T1000 (cell line): Measurements from ENCODE around the gene ZCWPW2.

Experiments
- DNase-seq: peaks from one replicate; lab custom pipeline; 2025; ENCODE audit warnings: mixed read lengths; lab: John Stamatoyannopoulos, UW

ZCWPW2 gene

GRCh38 chr3:28348629-28349468, at the start of gene ZCWPW2, which contains the start of gene AZI2:
Gene ZCWPW2, plus strand, starts transcription at chr3:28348721. Its CDS starts 64,348 bp downstream, at chr3:28413069.
Gene AZI2, minus strand, starts transcription at chr3:28348824. Its CDS starts 8,207 bp downstream, at chr3:28340617.
- DNase-seq: peak; percentile 96

GRCh38 chr3:28299705-28300104, 48.8 kb upstream of the ZCWPW2 start:
- DNase-seq: no peak

- DNase-seq: no peak
These were observed 48.1 kb upstream of the ZCWPW2 start for GRCh38 chr3:28300345-28300962.

- no peak for DNase-seq
These were observed 46.8 kb upstream of the ZCWPW2 start for GRCh38 chr3:28301688-28302087.

GRCh38 chr3:28308196-28308595, 40.3 kb upstream of the ZCWPW2 start:
- DNase-seq: no peak

- DNase-seq: no peak
These were observed 32.8 kb upstream of the ZCWPW2 start for GRCh38 chr3:28315711-28316110.

GRCh38 chr3:28316226-28316625, 32.3 kb upstream of the ZCWPW2 start:
- no peak for DNase-seq

GRCh38 chr3:28317438-28318022, 31.0 kb upstream of the ZCWPW2 start:
- DNase-seq: no peak

GRCh38 chr3:28320981-28321380, 27.5 kb upstream of the ZCWPW2 start:
- no peak for DNase-seq

- no peak for DNase-seq
These were observed 26.1 kb upstream of the ZCWPW2 start for GRCh38 chr3:28322464-28322863.

GRCh38 chr3:28326458-28326926, 22.0 kb upstream of the ZCWPW2 start:
- DNase-seq: no peak

- no peak for DNase-seq
These were observed 20.1 kb upstream of the ZCWPW2 start for GRCh38 chr3:28328188-28329151.

GRCh38 chr3:28334552-28334951, 14.0 kb upstream of the ZCWPW2 start:
- DNase-seq: no peak

- no peak for DNase-seq
These were observed 13.3 kb upstream of the ZCWPW2 start for GRCh38 chr3:28335246-28335645.

- DNase-seq: no peak
These were observed 11.3 kb upstream of the ZCWPW2 start for GRCh38 chr3:28337230-28337629.

GRCh38 chr3:28343144-28343543, 5.4 kb upstream of the ZCWPW2 start:
- no peak for DNase-seq

- DNase-seq: no peak
These were observed 2.8 kb upstream of the ZCWPW2 start for GRCh38 chr3:28345690-28346089.

- DNase-seq: no peak
These were observed 902 bp upstream of the ZCWPW2 start for GRCh38 chr3:28347374-28348264.

GRCh38 chr3:28348265-28348628, 274 bp upstream of the ZCWPW2 start:
- no peak for DNase-seq

- no peak for DNase-seq
These were observed 1.0 kb downstream of the ZCWPW2 start for GRCh38 chr3:28349469-28350000.
